H1 (cell line): Measurements from ENCODE around the gene FGGY. TPM values are rescaled to one million over a fixed set of nuclear protein-coding genes. Genes with fewer than 3 reads are reported as not detected.

Experiments used
- CEBPB ChIP-seq: IDR thresholded peaks from 2 replicates; pipeline ENCODE4 v1.6.1; 2012; ENCODE audit warnings: low read depth, low read length
- POLR2AphosphoS5 ChIP-seq: IDR thresholded peaks from 2 replicates; pipeline ENCODE4 v1.6.1; 2011; ENCODE audit warnings: low read depth, low read length
- RNF2 ChIP-seq: fragments of 200-900, 300-1000 bp; sonication (generic); IDR thresholded peaks from 2 replicates; pipeline ENCODE4 v1.7.1; 2016; ENCODE audit warnings: borderline replicate concordance, low read depth, mild to moderate bottlenecking, antibody characterized with exemption, low read length; ENCODE audit not compliant: poor library complexity, severe bottlenecking; ENCODE audit errors: missing control alignments
- SAP30 ChIP-seq: fragments of 300-600 bp; sonication (generic); IDR thresholded peaks from 2 replicates; pipeline ENCODE4 v1.7.1; 2012; ENCODE audit warnings: low read length, moderate library complexity, mild to moderate bottlenecking, inconsistent platforms; ENCODE audit not compliant: insufficient read depth, insufficient replicate concordance
- SP1 ChIP-seq: IDR thresholded peaks from 2 replicates; pipeline ENCODE4 v1.6.1; 2011; ENCODE audit warnings: low read depth, low read length
- SP4 ChIP-seq: IDR thresholded peaks from 2 replicates; pipeline ENCODE4 v1.6.1; 2012; ENCODE audit warnings: low read length, inconsistent platforms
- TAF1 ChIP-seq: IDR thresholded peaks from 2 replicates; pipeline ENCODE4 v1.6.1; 2011; ENCODE audit warnings: mild to moderate bottlenecking, low read depth, low read length
- TEAD4 ChIP-seq: IDR thresholded peaks from 2 replicates; pipeline ENCODE4 v1.6.1; 2012; ENCODE audit warnings: low read depth, low read length, inconsistent platforms, mixed read lengths
- YY1 ChIP-seq: IDR thresholded peaks from 2 replicates; pipeline ENCODE4 v1.6.1; 2011; ENCODE audit warnings: low read depth, mild to moderate bottlenecking, low read length
- polyA plus RNA-seq, 7 experiments: library from polyadenylated mRNA; depleted of rRNA in 3 of 7; stranded (reverse) in 5 of 7; unstranded in 2 of 7; fragments of >200 nt in 5 of 7; fragments of 200-250 nt in 2 of 7; gene quantifications; 1 replicate in 5 of 7; 2 replicates in 1 of 7; 4 replicates in 1 of 7; pipeline versions ENCODE4 v1.2.1 to v1.2.3, GENCODE V29; 2011 to 2013; ENCODE audit warnings: missing spikeins in 2 of 7, mixed read lengths in 2 of 7
- total RNA-seq: library from RNA; stranded (reverse); fragmentation: NEBNext Ultra II Directional; extraction: Animal tissue kit (Norgen Biotek cat#: 25700); gene quantifications from 2 replicates; pipeline ENCODE4 v1.2.1, GENCODE V29; 2021
- TF ChIP-seq, protein P1 (sequence below): IDR thresholded peaks from 2 replicates; pipeline ENCODE4 v1.6.1; 2012; ENCODE audit warnings: inconsistent platforms

Gene FGGY
- total and polyA plus RNA-seq, 2 of the 8 experiments (the other 6 are each of a cell fraction or from before 2014, with no cell fraction given): 10.3 to 12.5 TPM

DNA sequence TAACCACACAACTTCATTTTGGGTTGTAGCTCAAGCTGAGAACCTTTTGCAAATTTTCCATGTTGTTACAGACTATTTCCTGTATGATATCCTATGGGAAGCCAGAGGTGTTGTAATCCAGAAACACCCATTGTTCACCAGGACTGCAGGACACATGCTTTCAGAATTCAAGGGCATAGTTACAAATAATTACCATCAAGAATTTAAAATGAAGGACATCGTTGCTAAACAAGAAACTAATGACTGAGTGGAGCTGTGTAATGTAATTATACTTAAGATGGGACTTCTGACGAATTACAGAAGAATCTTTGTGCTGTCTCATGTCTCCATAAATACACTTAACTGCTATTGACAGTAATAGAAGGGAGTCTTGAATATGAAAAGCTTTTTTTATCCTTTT, 470.2 kb downstream of the FGGY start (continued):
- TF ChIP-seq YY1: no peak
- TF ChIP-seq SP1: no peak
- no peak for TF ChIP-seq TEAD4
- no peak for TF ChIP-seq SP4
- no peak for TF ChIP-seq CEBPB
- no peak for TF ChIP-seq SAP30
- no peak for TF ChIP-seq TAF1
- TF ChIP-seq, protein P1, sequence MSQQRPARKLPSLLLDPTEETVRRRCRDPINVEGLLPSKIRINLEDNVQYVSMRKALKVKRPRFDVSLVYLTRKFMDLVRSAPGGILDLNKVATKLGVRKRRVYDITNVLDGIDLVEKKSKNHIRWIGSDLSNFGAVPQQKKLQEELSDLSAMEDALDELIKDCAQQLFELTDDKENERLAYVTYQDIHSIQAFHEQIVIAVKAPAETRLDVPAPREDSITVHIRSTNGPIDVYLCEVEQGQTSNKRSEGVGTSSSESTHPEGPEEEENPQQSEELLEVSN: no peak
- TF ChIP-seq RNF2: no peak
- TF ChIP-seq POLR2AphosphoS5: no peak
